ENCODE measurements around the gene LCOR.

GRCh38 chr10:96895662-96896424 is 63.7 kb downstream of the LCOR start:
- TF ChIP-seq CTCF (IDR thresholded peaks at IDR 0.05; ENCODE audit: low read depth, low read length) (no peak), POLR2A (IDR thresholded peaks at IDR 0.05; ENCODE audit: extremely low read depth, insufficient read length) (no peak)

Measured in NB4 (cell line).